ENCODE measurements around the gene LVRN.

Gene LVRN

GRCh38 chr5:116023619-116024018 is 61.3 kb downstream of the LVRN start:
- no peak for DNase-seq (ENCODE audit: low read depth in 2 of 2)

GRCh38 chr5:116025866-116026265 is 63.6 kb downstream of the LVRN start:
- DNase-seq (ENCODE audit: low read depth in 2 of 2) = no peak

- no peak for DNase-seq (ENCODE audit: low read depth in 2 of 2)
Measured at GRCh38 chr5:116032094-116032517, 69.8 kb downstream of the LVRN start, which contains the start of gene ARL14EPL. TSS of gene ARL14EPL (plus strand) at chr5:116032472. CDS start at chr5:116051466, 18,994 bp downstream.

GRCh38 chr5:116032991-116033390 is 70.7 kb downstream of the LVRN start:
- DNase-seq (ENCODE audit: low read depth in 2 of 2) = no peak

GRCh38 chr5:116035123-116035522 is 72.8 kb downstream of the LVRN start:
- no peak for DNase-seq (ENCODE audit: low read depth in 2 of 2)

- DNase-seq (ENCODE audit: low read depth in 2 of 2) = no peak
Measured at GRCh38 chr5:116037236-116037822, 75.1 kb downstream of the LVRN start.

- DNase-seq (ENCODE audit: low read depth in 2 of 2) = no peak
Measured at GRCh38 chr5:116038817-116039216, 76.5 kb downstream of the LVRN start.

- DNase-seq (ENCODE audit: low read depth in 2 of 2) = no peak
Measured at GRCh38 chr5:116042375-116042774, 80.1 kb downstream of the LVRN start.

GRCh38 chr5:116044073-116044472 is 81.8 kb downstream of the LVRN start:
- no peak for DNase-seq (ENCODE audit: low read depth in 2 of 2)

- DNase-seq (ENCODE audit: low read depth in 2 of 2) = no peak
Measured at GRCh38 chr5:116045821-116046220, 83.5 kb downstream of the LVRN start.

GRCh38 chr5:116046261-116046660 is 84.0 kb downstream of the LVRN start:
- DNase-seq (ENCODE audit: low read depth in 2 of 2) = no peak

GRCh38 chr5:116046823-116047222 is 84.5 kb downstream of the LVRN start:
- no peak for DNase-seq (ENCODE audit: low read depth in 2 of 2)

- DNase-seq (ENCODE audit: low read depth in 2 of 2) = no peak
Measured at GRCh38 chr5:116058346-116058936, 96.2 kb downstream of the LVRN start.

GRCh38 chr5:116062352-116062751 is 100.1 kb downstream of the LVRN start:
- no peak for DNase-seq (ENCODE audit: low read depth in 2 of 2)

- no peak for DNase-seq (ENCODE audit: low read depth in 2 of 2)
Measured at GRCh38 chr5:116063950-116064349, 101.7 kb downstream of the LVRN start.

- no peak for DNase-seq (ENCODE audit: low read depth in 2 of 2)
Measured at GRCh38 chr5:116068028-116068632, 105.9 kb downstream of the LVRN start.

- no peak for DNase-seq (ENCODE audit: low read depth in 2 of 2)
Measured at GRCh38 chr5:116071211-116071610, 108.9 kb downstream of the LVRN start.

- DNase-seq (ENCODE audit: low read depth in 2 of 2) = no peak
Measured at GRCh38 chr5:116075191-116075831, 113.0 kb downstream of the LVRN start.

- DNase-seq (ENCODE audit: low read depth in 2 of 2) = no peak
Measured at GRCh38 chr5:116076496-116076895, 114.2 kb downstream of the LVRN start.

Data from stimulated activated CD4-positive, alpha-beta T cell treated with anti-CD3 and anti-CD28 coated beads, Interleukin-1b, Interleukin-23, amount 100 ng/mL, for 1 hour (primary cell).